ENCODE results near the gene GPR42.

GPR42 gene

GRCh38 chr19:35340431-35340830 lies 30.4 kb upstream of the GPR42 start:
- no peak for TF ChIP-seq CTCF (IDR thresholded peaks at IDR 0.05; ENCODE audit: low read depth, low read length, missing control alignments)
- no peak overlapping the region for H3K4me3 ChIP-seq (ENCODE audit: low read depth, low read length)
- no peak for DNase-seq (ENCODE audit: low read depth)

GRCh38 chr19:35341006-35341405 lies 29.9 kb upstream of the GPR42 start:
- no peak for DNase-seq (ENCODE audit: low read depth)
- no peak overlapping the region for H3K4me3 ChIP-seq (ENCODE audit: low read depth, low read length)
- no peak for TF ChIP-seq CTCF (IDR thresholded peaks at IDR 0.05; ENCODE audit: low read depth, low read length, missing control alignments)

- no peak overlapping the region for H3K4me3 ChIP-seq (ENCODE audit: low read depth, low read length)
- no peak for DNase-seq (ENCODE audit: low read depth)
- TF ChIP-seq CTCF (IDR thresholded peaks at IDR 0.05; ENCODE audit: low read depth, low read length, missing control alignments): no peak
These were observed 29.2 kb upstream of the GPR42 start for GRCh38 chr19:35341565-35342225.

GRCh38 chr19:35342430-35342829 lies 28.4 kb upstream of the GPR42 start:
- no peak for DNase-seq (ENCODE audit: low read depth)
- no peak for TF ChIP-seq CTCF (IDR thresholded peaks at IDR 0.05; ENCODE audit: low read depth, low read length, missing control alignments)

GRCh38 chr19:35344511-35345031 lies 26.3 kb upstream of the GPR42 start:
- H3K4me3 ChIP-seq (ENCODE audit: low read depth, low read length): no peak overlapping the region
- no peak for TF ChIP-seq CTCF (IDR thresholded peaks at IDR 0.05; ENCODE audit: low read depth, low read length, missing control alignments)
- no peak for DNase-seq (ENCODE audit: low read depth)

More at GRCh38 chr19:35342430-35342829, 28.4 kb upstream of the GPR42 start:
- no peak overlapping the region for H3K4me3 ChIP-seq (ENCODE audit: low read depth, low read length)

- no peak for DNase-seq (ENCODE audit: low read depth)
- no peak for TF ChIP-seq CTCF (IDR thresholded peaks at IDR 0.05; ENCODE audit: low read depth, low read length, missing control alignments)
- H3K4me3 ChIP-seq (ENCODE audit: low read depth, low read length): no peak overlapping the region
These were observed 25.2 kb upstream of the GPR42 start for GRCh38 chr19:35345671-35346111.
